ENCODE measurements around the gene ZNF414.
"Not testable (repeated sequence)": the region's sequence is repeated elsewhere in the genome, so short reads cannot be mapped to it uniquely, and the experiment has no call there.

Gene ZNF414

DNA sequence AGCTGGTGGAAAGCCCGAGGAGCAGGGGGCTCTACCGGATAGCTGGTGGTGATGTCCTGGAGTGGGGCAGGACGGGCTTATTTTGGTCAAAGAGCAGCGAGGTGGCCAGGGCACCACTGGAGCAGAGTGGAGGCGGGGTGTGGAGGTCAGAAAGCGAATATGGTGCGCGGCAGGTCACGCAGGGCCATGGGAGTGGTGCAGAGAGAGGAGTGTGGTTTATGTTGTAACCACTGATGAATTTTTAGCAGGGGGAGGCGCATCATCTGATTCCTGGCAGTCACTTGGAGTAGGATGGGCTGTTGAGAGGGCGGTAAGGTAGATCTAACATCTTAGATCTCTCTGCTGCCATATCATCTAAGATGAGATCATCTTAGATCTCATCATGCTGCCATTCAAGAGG lies 1.4 kb upstream of the ZNF414 start:
- no peak overlapping the region for H3K27ac ChIP-seq
- no peaks in the 10 kb centered on the region for H3K27me3 ChIP-seq (ENCODE audit: insufficient read depth, low read depth, severe bottlenecking)
- H3K9me3 ChIP-seq (ENCODE audit: severe bottlenecking) = no peaks in the 10 kb centered on the region
- H3K36me3 ChIP-seq = peaks cover 15% of the 10 kb centered on the region
- H3K4me3 ChIP-seq (ENCODE audit: low read depth, low read length) = no peak overlapping the region
- TF ChIP-seq, protein P1, sequence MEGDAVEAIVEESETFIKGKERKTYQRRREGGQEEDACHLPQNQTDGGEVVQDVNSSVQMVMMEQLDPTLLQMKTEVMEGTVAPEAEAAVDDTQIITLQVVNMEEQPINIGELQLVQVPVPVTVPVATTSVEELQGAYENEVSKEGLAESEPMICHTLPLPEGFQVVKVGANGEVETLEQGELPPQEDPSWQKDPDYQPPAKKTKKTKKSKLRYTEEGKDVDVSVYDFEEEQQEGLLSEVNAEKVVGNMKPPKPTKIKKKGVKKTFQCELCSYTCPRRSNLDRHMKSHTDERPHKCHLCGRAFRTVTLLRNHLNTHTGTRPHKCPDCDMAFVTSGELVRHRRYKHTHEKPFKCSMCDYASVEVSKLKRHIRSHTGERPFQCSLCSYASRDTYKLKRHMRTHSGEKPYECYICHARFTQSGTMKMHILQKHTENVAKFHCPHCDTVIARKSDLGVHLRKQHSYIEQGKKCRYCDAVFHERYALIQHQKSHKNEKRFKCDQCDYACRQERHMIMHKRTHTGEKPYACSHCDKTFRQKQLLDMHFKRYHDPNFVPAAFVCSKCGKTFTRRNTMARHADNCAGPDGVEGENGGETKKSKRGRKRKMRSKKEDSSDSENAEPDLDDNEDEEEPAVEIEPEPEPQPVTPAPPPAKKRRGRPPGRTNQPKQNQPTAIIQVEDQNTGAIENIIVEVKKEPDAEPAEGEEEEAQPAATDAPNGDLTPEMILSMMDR (IDR thresholded peaks at IDR 0.05; ENCODE audit: low read depth, low read length) = no peak
- DNase-seq = no peak

DNA sequence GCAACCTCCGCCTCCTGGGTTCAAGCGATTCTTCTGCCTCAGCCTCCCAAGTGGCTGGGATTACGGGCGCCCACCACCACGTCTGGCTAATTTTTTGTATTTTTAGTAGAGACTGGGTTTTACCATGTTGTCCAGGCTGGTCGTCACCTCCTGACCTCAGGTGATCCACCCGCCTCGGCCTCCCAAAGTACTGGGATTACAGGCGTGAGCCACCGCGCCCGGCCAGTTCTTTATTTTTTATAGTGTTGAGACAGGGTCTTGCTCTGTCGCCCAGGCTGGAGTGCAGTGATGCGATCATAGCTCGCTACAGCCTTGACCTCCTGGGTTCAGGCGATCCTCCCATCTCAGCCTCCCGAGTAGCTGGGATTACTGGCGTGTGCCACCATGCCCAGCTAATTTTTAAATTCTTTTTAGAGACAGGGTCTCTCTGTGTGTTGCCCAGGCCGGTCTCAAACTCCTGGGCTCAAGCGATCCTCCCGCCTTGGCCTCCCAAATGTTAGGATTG lies 590 bp upstream of the ZNF414 start:
- peaks cover 15% of the 10 kb centered on the region for H3K36me3 ChIP-seq
- peak overlapping the region; percentile 100 for H3K27ac ChIP-seq
- H3K4me3 ChIP-seq (ENCODE audit: low read depth, low read length) = peak overlapping the region; percentile 64
- not testable (repeated sequence) for DNase-seq; H3K27me3 ChIP-seq (ENCODE audit: insufficient read depth, low read depth, severe bottlenecking); H3K9me3 ChIP-seq (ENCODE audit: severe bottlenecking)

DNA sequence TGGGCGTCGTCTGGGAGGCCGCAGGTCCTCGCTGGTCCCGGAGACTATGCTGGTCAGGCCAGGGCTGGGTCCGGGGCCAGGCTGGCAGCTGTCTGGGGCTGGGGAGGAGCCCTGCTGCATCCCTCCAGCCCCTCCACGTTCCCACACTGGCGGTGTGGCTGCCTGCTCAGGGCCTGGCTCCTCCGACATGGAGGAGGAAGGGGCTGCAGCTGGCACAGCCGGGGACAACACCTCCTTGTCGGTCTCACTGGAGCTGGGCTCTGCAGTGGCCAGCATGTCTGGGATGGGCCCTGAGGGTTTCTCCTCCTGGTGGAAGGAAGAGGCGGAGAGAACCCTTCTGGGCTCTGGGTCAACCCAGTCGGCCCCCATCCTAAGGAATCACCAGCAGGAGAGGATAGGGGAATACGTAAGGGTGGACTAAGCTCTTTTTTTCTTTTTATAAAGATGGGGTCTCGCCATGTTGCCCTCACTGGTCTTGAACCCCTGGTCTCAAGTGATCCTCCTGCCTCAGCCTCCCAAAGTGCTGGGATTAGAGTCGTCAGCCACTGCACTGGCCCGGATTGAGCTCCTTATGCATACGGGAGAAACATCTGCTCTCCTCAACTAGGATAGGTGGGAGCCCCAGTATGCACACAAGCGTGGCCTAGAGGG lies 806 bp downstream of the ZNF414 start:
- peak overlapping the region; percentile 64 for H3K4me3 ChIP-seq (ENCODE audit: low read depth, low read length)
- TF ChIP-seq, protein P1 (IDR thresholded peaks at IDR 0.05; ENCODE audit: low read depth, low read length) = no peak
- no peaks in the 10 kb centered on the region for H3K9me3 ChIP-seq (ENCODE audit: severe bottlenecking)
- peaks cover 15% of the 10 kb centered on the region for H3K36me3 ChIP-seq
- DNase-seq = no peak
- peak overlapping the region; percentile 100 for H3K27ac ChIP-seq
- H3K27me3 ChIP-seq (ENCODE audit: insufficient read depth, low read depth, severe bottlenecking) = no peaks in the 10 kb centered on the region

DNA sequence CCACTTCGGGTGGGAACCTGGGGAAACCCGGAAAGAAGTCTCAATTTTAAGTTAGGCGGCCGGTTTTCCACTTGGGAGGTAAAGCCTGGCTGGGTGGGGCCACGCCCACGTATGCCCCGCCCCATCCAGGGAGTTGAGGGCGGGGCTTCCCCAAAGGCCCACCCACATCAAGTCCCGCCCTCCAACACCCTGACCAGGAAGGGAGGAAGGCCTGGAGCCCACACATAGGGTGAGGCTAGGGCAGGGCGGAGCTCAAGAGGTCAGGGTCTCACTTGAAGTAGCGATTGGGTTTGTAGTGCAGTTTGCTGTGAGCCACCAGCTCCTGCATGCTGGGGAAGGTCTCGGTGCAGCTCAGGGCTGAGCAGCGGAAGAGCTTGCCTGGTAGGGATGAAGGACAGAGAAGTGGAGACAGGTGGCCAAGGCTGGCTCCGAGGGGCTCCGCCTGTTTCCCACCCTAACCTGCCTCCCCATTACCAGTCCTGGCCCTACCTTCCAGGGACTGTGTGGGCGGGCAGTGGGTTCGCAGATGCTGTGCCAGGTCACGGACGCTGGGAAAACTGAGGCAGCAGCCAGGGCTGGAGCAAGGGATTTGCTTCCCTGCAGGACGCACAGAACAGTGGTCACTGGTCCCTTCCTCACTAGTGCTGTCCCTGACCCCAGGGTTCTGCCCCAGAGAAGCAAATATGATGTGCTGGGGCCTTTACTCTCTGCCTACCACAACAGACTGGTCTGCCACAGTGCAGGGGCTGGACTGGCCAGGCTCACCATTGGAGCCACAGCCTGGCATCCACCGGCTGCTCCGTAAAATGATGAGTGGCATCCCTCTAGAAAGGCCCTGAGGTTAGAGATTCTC lies 1.6 kb downstream of the ZNF414 start:
- Histone ChIP-seq H3K27me3 (ENCODE audit: insufficient read depth, low read depth, severe bottlenecking) (no peaks in the 10 kb centered on the region), H3K27ac (no peak overlapping the region), H3K4me3 (ENCODE audit: low read depth, low read length) (no peak overlapping the region), H3K9me3 (ENCODE audit: severe bottlenecking) (no peaks in the 10 kb centered on the region), H3K36me3 (peaks cover 15% of the 10 kb centered on the region)
- no peak for DNase-seq
- TF ChIP-seq, protein P1 (IDR thresholded peaks at IDR 0.05; ENCODE audit: low read depth, low read length) = no peak

DNA sequence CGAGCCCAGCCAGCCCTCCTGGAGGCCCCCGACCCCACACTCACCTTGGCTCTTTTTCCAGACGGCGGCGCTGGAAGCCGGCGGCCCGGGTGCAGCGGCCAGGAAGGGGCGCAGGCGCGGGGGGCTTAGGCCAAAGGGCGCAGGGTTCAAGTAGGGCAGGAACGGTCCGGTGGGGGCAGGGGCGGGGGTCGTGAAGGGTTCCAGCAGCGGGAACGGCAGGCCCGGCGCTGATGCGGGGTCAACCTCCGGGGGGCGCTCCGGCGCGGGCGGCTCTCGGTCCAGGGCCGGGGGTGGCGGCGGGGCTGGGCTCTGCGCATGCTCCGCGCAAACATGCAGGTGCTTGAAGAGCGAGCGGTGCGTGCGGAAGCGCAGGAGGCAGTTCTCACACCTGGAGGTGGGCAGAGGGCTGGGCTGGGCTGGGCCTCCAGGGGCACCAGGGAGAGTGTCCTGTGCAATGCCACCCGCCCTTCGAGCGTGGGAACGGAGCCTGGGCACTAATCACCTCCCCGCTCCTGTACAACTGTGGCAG lies 2.3 kb downstream of the ZNF414 start:
- H3K36me3 ChIP-seq = peaks cover 15% of the 10 kb centered on the region
- DNase-seq = no peak
- no peaks in the 10 kb centered on the region for H3K9me3 ChIP-seq (ENCODE audit: severe bottlenecking)
- H3K27me3 ChIP-seq (ENCODE audit: insufficient read depth, low read depth, severe bottlenecking) = no peaks in the 10 kb centered on the region
- TF ChIP-seq, protein P1 (IDR thresholded peaks at IDR 0.05; ENCODE audit: low read depth, low read length) = no peak
- H3K27ac ChIP-seq = no peak overlapping the region
- H3K4me3 ChIP-seq (ENCODE audit: low read depth, low read length) = no peak overlapping the region

DNA sequence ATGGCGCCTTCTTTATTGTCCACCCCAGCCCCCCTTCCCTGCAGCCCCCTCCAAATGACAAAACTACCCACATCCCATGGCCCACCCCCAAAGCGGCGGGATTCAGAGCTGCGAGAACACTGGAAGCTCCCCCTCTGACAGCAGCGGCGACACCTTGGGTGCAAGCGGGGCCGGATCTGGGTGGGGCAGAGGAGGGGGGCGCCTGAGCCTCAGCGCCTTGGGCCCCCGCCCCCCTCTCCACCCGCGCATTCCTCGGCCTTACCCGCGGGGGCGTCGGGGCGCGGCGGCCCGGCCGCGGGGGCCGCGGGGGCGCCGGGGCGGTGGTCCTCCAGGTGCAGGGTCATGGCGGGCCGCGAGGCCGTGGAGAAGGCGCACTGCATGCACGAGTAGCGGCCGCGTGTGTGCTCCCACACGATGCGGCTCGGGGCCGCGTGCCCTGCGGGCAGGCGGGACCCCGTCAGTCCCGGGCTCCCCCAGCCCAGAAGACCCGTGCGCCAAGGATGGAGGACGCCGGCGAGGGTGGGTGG lies 3.3 kb downstream of the ZNF414 start:
- H3K9me3 ChIP-seq (ENCODE audit: severe bottlenecking) = no peaks in the 10 kb centered on the region
- H3K27me3 ChIP-seq (ENCODE audit: insufficient read depth, low read depth, severe bottlenecking) = no peaks in the 10 kb centered on the region
- no peak overlapping the region for H3K4me3 ChIP-seq (ENCODE audit: low read depth, low read length)
- H3K27ac ChIP-seq = no peak overlapping the region
- peaks cover 15% of the 10 kb centered on the region for H3K36me3 ChIP-seq
- no peak for DNase-seq
- TF ChIP-seq, protein P1 (IDR thresholded peaks at IDR 0.05; ENCODE audit: low read depth, low read length) = no peak

Measured in WERI-Rb-1 (cell line).